ENCODE results near the gene SHF.

SHF gene

DNA sequence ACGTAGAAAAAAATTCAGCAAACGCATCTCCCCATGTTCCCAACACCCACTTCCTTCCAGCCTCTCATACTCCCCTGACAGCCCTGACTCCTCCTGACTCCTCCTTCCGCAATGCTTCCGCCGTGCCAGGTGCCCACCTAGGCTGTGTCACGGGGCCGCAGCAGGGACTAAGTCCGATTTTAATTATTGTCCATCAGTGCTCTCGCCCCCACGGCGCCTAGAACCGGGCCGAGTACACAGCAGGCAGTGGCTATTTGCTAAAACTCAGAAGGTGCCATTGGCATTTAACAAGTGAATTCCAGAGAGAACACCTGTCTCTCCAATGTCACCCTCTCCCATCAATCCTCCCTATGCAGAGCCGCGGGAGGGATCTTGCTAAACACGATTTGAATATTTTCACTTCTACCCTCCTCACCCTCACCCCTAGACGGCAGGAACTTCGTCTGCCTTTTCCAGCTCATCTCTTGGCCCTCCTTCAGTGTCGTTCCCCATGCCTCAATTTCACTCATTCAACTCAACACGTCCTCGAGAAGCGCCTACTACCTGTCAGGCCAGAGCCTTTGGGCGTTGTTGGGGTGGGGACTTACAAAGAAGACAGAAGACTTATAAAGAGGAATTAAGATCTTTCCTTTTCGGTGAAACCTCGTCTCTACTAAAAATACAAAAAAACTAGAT lies 11.5 kb upstream of the SHF start:
- DNase-seq: no peak

- peak; percentile 97 for DNase-seq
Measured at GRCh38 chr15:45198337-45199135, 10.8 kb upstream of the SHF start.

DNA sequence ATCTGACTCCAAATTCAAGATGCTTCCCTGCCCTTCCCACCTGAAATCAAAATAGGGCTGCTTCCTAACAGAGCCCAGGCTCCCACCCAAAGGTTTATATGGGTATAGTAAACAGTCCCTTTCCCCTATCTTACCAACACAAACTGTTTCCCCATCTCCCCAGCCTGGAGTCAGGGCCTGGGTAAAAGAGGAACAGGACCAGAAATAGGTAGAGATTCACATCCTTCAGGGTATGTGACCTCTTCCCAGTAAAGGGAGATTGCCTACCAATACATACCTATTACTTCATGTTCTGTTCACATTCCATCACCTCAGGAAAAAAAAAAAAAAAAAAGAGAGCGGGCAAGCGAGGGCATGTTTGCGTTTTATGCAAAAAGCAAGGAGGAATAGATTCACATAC lies 9.7 kb upstream of the SHF start:
- DNase-seq: no peak

- DNase-seq: no peak
Measured at GRCh38 chr15:45187578-45187893, 230 bp downstream of the SHF start.

DNA sequence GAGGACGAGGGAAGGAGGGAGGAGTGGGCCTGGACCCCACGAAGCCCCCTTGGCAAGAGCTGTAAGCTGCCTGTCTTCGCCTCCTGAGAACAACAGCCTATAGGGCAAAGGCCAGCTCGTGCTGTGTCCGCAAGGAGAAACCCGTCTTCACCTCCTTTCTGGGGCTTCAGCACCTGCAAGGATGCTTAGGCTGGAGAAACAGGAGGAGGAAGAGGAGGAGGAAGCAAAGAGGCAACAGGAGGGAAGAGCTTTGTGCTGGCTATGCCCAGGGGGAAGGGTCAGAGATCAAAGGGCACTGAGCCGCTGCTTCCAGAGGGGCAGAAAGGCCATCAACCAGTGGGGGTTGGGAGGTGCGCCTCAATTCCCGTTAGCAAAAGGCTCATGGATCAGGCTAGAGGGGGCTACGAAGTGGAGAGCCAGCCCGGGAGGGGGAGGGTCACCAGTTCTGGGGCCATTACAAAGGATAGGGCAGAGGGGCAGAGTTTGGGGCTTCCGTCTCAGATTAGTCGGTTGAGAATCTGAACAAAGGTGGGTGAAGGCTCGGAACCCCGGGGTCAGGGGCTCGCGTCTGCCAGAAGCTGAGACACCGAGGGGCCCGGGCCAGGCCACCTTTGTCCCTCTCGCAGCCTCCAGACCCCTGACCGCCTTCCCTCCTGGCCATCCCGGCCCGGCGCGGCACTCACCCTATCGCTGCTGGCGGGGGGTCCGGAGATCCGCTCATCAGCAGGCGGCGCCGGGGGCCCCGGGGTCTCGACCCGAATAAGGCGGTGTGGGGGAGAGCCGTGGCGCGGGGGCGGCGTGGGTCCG lies 792 bp downstream of the SHF start:
- DNase-seq: no peak

DNA sequence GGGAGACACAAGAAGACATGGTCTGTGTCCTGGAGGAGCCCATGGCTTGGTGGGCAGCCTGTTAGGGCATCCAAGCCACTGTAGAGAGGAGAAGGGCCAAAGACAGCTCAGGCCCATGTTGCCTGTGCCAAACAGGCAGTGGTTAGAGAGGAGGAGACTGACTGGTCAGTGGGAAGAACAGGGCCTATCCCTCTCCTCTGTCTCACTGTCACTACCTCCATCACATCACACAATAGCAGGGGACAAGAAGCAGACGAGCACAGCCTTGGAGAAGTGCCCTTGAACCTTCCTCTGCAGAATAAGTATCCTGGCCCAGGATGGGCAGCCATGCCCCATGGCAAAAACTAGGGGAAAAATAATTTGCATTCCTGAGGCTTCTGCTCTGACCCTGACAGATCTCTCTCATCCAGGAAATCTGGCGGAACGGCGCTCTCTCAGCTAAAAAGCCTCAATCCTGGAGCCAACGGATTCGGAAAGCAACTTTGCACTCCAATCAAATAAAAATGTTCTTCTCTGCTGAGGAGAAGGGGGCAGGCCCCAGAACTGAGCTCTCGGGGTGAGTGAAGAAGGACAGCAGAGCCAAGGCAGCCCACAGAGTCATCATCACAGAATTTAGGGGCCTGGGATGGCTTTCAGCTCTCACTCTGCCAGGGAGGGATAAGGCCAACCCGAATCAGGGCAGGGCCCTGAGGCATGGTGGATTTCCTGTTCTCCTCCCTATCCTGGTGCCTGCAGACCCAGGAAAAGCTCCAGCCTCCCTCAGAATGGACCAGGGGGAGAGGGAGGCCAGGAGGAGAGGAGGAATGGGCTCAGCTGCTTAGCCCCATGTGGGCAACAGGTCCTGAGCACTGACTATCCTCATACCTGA lies 1.6 kb downstream of the SHF start:
- DNase-seq: no peak

GRCh38 chr15:45185069-45185779 lies 2.5 kb downstream of the SHF start:
- DNase-seq: no peak

DNA sequence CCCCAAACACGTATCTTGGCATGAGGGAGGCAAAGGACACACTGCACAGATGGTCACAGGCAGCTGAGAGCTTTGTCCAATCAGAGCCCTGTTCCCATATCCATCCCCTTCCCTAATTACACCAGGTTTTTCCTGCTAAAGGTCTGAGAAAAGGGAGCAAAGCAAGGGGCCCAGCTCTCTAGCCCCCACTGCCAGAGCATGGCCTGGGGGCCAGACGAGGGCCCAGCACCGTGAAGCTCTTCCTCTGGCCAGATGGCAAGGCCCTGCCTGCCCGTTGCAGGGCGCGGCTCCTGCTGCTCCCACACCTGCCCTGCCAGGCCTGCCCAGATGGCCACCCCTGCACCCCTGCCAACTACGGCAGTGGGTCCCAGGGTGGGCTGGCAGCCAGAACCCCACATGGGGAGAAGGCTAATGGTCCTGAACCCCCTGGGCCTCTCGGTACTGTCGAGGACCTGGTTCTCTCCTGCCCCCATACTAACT lies 3.2 kb downstream of the SHF start:
- DNase-seq: no peak

GRCh38 chr15:45183511-45183910 lies 4.3 kb downstream of the SHF start:
- no peak for DNase-seq

GRCh38 chr15:45182996-45183395 lies 4.8 kb downstream of the SHF start:
- no peak for DNase-seq

GRCh38 chr15:45181491-45182285 lies 6.1 kb downstream of the SHF start:
- no peak for DNase-seq

DNA sequence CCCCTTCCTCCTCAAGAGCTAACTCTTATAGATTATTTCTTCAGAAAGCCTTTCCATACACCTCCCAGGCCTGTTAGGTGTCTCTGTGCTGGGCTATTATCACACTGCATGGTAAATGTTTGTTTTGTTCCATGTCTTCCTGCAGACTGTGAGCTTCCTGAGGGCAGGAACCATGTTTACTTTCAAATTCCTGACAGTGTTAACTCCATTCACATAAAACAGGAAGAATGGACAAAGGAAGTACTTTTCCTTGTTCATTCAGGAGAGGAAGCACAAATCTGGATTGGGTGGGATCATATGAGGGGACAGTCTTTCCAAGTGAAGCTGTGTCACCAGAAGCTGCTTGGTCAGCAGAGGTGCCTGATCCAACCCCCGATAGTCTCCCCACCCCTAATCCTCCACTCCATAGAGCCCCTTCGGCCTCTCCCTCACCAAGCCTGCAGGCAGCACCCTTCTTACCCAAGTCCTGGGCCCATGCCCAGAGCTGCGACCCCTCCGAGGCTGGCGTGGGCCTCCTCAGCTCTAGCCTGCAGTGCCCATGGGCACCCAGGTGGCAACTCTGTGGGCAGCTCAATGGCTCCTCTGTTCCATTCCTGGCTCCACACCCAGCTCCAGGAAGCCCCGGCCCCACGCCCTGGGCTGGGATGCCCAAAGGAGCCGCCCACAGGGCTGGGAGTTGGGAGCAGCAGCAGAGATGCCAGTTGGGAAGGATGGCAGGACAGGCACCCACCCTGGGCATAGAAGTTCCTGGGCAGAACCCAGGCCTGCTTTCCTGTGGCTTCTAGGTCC lies 6.9 kb downstream of the SHF start:
- no peak for DNase-seq

DNA sequence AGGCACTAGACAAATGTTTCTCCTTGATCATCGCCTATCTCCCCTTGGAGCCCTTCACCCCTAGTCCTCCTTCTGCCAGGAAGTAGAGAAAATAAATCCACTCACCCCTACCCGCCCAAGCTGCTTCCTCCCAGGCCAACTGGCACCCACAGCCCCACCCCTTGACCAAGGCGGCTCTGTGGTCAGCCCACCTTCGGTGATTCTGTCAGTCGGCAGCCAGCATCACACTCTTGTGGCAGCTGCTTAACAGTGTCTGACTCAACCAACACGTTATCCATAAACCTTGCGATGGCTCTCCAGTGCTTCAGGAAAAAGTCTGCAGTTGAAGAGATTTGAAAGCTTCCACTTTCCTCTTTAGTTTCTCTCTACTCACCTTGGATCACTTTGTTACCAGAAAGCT lies 7.6 kb downstream of the SHF start:
- DNase-seq: no peak

GRCh38 chr15:45179221-45179985 lies 8.4 kb downstream of the SHF start:
- DNase-seq: no peak

DNA sequence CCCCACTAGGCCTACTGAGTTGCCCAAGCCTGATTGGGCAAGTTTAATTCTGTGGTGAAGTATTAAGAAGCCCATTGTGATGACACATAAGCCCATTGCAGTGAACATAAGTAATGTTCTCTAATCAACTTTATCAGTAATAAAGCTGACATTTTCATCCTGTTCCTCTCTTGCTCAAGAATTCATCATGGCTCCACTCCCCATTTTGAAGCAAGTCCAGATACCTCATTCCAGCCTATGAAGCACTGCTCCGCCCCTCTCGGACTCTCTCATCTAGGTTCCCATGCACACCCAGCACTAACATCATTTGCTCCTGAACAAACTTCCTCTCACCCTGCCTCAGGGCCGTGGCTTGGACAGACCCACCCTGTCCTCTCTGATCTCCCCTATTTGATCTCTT lies 10.5 kb downstream of the SHF start:
- no peak for DNase-seq

DNA sequence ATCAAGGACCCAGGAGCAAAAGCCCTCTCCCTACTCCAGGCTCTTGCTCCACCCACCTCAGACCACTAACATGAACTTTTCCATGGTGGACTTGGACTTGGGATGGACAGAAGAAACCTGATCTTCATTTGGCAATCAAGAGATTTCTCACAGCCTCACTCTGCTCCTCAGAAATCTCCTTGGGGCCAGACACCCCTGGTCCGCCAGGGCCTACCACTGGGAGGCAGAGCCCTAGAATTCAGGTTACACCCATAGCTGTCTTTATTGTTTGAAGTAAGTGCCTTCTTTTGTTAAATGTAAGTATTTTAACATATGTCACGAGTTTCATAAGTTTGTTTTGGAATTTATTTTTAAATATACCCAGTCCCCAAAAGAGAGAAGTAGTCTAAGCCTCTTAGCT lies 13.2 kb downstream of the SHF start:
- no peak for DNase-seq

DNA sequence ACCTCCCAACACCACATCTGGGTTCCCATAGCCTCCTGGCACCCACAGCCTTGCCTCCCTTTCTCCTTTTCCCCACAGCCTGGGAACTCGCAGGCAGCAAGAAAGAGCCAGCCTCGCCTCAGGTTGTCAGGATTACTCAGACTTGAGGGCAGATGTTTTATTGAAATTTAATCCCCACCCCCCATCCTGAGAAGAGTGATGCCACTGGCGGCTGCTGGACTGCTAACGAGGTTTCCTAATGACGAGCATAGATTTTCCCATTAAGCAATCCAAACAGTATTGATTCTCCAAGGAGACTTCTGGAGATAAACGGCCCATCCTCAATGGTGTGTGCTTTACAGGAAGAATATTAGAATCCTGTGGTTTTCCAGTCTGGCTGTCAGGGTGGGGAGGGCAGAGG lies 13.7 kb downstream of the SHF start:
- no peak for DNase-seq

GRCh38 chr15:45171912-45172311 lies 15.9 kb downstream of the SHF start:
- DNase-seq: no peak

GRCh38 chr15:45169608-45170480 lies 17.9 kb downstream of the SHF start:
- DNase-seq: no peak
